GM19468 (cell line): Measurements from ENCODE around the gene TOMM20.
"Not testable (repeated sequence)": the region's sequence is repeated elsewhere in the genome, so short reads cannot be mapped to it uniquely, and the experiment has no call there.

Experiments
- ATAC-seq: cut with Tn5 transposase; IDR thresholded peaks from one replicate; pipeline ENCODE4 v1.9.1; 2021; ENCODE audit warnings: mild to moderate bottlenecking, moderate library complexity, moderate number of reproducible peaks; ENCODE audit not compliant: unreplicated experiment; ENCODE audit errors: extremely low read depth

TOMM20 gene

GRCh38 chr1:235128456-235129328, at the start of gene TOMM20:
Gene TOMM20, minus strand, starts transcription at chr1:235128837. Its CDS starts 122 bp downstream, at chr1:235128715.
- peak; percentile 83 for ATAC-seq

- ATAC-seq: no peak
Observed at GRCh38 chr1:235176486-235176885, 47.8 kb upstream of the TOMM20 start.

GRCh38 chr1:235169986-235170385, 41.3 kb upstream of the TOMM20 start:
- ATAC-seq: no peak

- no peak for ATAC-seq
Observed at GRCh38 chr1:235168375-235168774, 39.7 kb upstream of the TOMM20 start.

GRCh38 chr1:235161685-235162327, 33.2 kb upstream of the TOMM20 start:
- ATAC-seq: no peak

- ATAC-seq: peak; percentile 58
Observed at GRCh38 chr1:235160957-235161684, 32.5 kb upstream of the TOMM20 start, which contains the start of gene RBM34. Gene RBM34, minus strand, starts transcription at chr1:235161250. Its CDS starts 24 bp downstream, at chr1:235161226.

GRCh38 chr1:235160383-235160956, 31.8 kb upstream of the TOMM20 start:
- ATAC-seq: no peak

- ATAC-seq: not testable (repeated sequence)
Observed at GRCh38 chr1:235159930-235160329, 31.3 kb upstream of the TOMM20 start.

GRCh38 chr1:235159284-235159683, 30.6 kb upstream of the TOMM20 start:
- ATAC-seq: not testable (repeated sequence)

GRCh38 chr1:235158680-235159079, 30.0 kb upstream of the TOMM20 start:
- ATAC-seq: no peak

GRCh38 chr1:235157150-235157549, 28.5 kb upstream of the TOMM20 start:
- ATAC-seq: no peak

- ATAC-seq: no peak
Observed at GRCh38 chr1:235156740-235157139, 28.1 kb upstream of the TOMM20 start.

- no peak for ATAC-seq
Observed at GRCh38 chr1:235156265-235156664, 27.6 kb upstream of the TOMM20 start.

- ATAC-seq: no peak
Observed at GRCh38 chr1:235152235-235152634, 23.6 kb upstream of the TOMM20 start.

- no peak for ATAC-seq
Observed at GRCh38 chr1:235151033-235151432, 22.4 kb upstream of the TOMM20 start.

- no peak for ATAC-seq
Observed at GRCh38 chr1:235149824-235150223, 21.2 kb upstream of the TOMM20 start.

GRCh38 chr1:235147269-235147668, 18.6 kb upstream of the TOMM20 start:
- ATAC-seq: no peak

GRCh38 chr1:235145639-235146038, 17.0 kb upstream of the TOMM20 start:
- ATAC-seq: no peak

- ATAC-seq: no peak
Observed at GRCh38 chr1:235142991-235143390, 14.4 kb upstream of the TOMM20 start.

GRCh38 chr1:235139315-235139714, 10.7 kb upstream of the TOMM20 start:
- ATAC-seq: no peak
